RWPE2 (cell line): ENCODE measurements around the gene RBMXL3.

Experiments used
- ATAC-seq: fragments of 200-7000 bp; cut with Tn5 transposase; 3 replicates; pipeline ENCODE4 v1.9.1; 2021; ENCODE audit warnings: low read depth
- DNase-seq: peaks from one replicate; pipeline ENCODE4 v3.0.0-alpha.2; 2020; ENCODE audit warnings: low spot score
- H3K27ac ChIP-seq: fragments of 450-650 bp; 2 replicates; pipeline ENCODE4 v1.5.1; 2017; ENCODE audit warnings: mild to moderate bottlenecking; ENCODE audit not compliant: poor library complexity, severe bottlenecking
- H3K27me3 ChIP-seq: fragments of 250-450 bp; sonication (Bioruptor Pico); 2 replicates; pipeline ENCODE4 v1.5.1; 2021; ENCODE audit warnings: mild to moderate bottlenecking, moderate library complexity; ENCODE audit not compliant: insufficient read depth, poor library complexity, severe bottlenecking
- H3K36me3 ChIP-seq: fragments of 250-450 bp; sonication (Bioruptor Pico); 2 replicates; pipeline ENCODE4 v1.5.1; 2020; ENCODE audit warnings: low read depth, mild to moderate bottlenecking, moderate library complexity
- H3K4me1 ChIP-seq: fragments of 250-450 bp; sonication (Bioruptor Pico); 2 replicates; pipeline ENCODE4 v1.5.1; 2021; ENCODE audit warnings: mild to moderate bottlenecking, moderate library complexity; ENCODE audit not compliant: insufficient read depth, poor library complexity, severe bottlenecking
- H3K4me3 ChIP-seq: fragments of 250-450 bp; sonication (Bioruptor Pico); 2 replicates; pipeline ENCODE4 v1.5.1; 2021; ENCODE audit warnings: mild to moderate bottlenecking, moderate library complexity; ENCODE audit not compliant: severe bottlenecking
- H3K9me3 ChIP-seq: fragments of 250-450 bp; sonication (Bioruptor Pico); 2 replicates; pipeline ENCODE4 v1.5.1; 2021; ENCODE audit warnings: mild to moderate bottlenecking, moderate library complexity; ENCODE audit not compliant: severe bottlenecking
- TF ChIP-seq, protein P1 (sequence below): fragments of 450-650 bp; IDR thresholded peaks from one replicate; pipeline ENCODE4 v1.5.1; 2017; ENCODE audit warnings: mild to moderate bottlenecking, moderate library complexity; ENCODE audit not compliant: poor library complexity, severe bottlenecking

Gene RBMXL3

DNA sequence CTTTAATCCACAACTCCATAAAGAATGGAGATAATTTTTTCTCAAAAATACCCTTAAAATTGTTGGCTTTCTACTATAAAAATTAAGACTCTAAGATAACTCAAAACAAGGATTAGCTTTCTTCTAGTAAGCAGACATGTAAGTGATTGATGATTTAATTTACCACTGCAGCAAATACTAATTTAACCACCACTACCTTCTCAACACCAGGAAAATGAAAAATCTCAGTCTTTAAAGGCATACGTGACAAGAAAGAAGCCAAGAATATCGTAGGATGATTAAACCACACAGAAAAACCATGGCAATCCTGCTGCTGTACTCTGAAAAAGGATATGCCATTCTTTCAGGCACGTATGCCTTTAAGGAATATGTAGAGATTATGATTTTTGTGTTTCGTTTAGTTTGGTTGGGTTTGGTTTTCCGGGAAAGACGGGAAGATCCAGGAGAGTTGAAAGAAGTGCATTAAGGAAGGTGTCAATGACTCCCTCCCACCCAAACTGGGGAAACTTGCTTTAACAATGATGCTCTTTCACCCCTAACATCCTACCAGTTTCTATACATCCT lies 43.8 kb downstream of the RBMXL3 start:
- ATAC-seq (no peak), DNase-seq (no peak)
- Histone ChIP-seq H3K27ac (no peak overlapping the region), H3K4me1 (no peaks in the 10 kb centered on the region), H3K4me3 (no peak overlapping the region), H3K27me3 (peaks cover 32% of the 10 kb centered on the region), H3K36me3 (no peaks in the 10 kb centered on the region), H3K9me3 (no peaks in the 10 kb centered on the region)
- TF ChIP-seq, protein P1, sequence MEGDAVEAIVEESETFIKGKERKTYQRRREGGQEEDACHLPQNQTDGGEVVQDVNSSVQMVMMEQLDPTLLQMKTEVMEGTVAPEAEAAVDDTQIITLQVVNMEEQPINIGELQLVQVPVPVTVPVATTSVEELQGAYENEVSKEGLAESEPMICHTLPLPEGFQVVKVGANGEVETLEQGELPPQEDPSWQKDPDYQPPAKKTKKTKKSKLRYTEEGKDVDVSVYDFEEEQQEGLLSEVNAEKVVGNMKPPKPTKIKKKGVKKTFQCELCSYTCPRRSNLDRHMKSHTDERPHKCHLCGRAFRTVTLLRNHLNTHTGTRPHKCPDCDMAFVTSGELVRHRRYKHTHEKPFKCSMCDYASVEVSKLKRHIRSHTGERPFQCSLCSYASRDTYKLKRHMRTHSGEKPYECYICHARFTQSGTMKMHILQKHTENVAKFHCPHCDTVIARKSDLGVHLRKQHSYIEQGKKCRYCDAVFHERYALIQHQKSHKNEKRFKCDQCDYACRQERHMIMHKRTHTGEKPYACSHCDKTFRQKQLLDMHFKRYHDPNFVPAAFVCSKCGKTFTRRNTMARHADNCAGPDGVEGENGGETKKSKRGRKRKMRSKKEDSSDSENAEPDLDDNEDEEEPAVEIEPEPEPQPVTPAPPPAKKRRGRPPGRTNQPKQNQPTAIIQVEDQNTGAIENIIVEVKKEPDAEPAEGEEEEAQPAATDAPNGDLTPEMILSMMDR = no peak

DNA sequence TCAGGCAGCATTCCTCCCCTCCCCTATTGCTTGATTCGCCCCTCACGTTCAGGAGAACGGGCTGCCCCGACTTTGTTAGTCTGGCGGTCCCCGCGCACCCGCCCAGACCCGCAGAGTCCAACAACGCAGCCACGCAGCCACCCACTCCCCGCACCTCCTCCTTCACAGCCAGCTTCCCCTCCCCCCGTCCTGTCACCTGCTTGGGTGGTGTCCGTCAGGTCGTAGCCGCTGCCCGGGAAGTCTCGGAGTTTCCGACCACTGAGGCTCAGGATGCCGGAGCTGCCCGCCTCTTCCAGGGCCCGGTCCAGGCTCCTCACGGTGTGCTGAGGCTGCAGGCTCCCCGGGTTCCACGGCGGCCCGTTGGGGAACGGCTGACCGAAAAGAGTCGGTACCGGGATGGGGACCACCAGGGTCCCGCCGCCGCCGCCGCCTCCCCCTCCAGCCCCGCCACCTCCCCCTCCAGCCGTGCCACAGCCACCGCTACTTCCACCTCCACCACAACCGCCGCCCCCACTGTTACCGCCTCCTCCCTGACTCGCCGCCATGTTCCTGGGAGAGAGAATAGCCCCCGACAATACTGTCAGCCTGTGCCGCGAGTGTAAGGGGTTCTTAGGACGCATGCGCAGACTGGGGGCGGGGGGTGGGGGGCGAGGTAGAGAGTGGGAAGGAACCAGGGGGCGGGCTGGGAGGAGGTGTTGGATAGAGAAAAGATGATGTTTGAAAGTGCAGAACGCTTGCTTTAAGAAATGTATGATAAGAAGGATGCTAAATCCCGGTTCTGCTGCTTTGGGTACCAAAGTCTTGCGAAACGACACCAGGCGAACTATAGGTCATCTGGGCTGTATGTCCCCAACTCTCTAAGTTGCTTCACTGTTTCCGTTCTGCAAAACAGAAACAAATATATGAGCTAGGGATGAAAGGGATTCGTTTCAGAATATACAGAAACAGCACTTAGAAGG lies 44.6 kb downstream of the RBMXL3 start, which contains the start of gene LRCH2:
Gene LRCH2, minus strand, starts transcription at position 600 of the 959 bp plus-strand sequence. Its CDS starts 55 bp downstream, at position 545.
- Histone ChIP-seq H3K4me1 (no peaks in the 10 kb centered on the region), H3K27ac (no peak within 1 kb of the TSS), H3K27me3 (peaks cover 32% of the 10 kb centered on the region), H3K9me3 (no peaks in the 10 kb centered on the region), H3K36me3 (no peaks in the 10 kb centered on the region), H3K4me3 (no peak within 1 kb of the TSS)
- DNase-seq (no peak), ATAC-seq (no peak)
- TF ChIP-seq, protein P1 = no peak

- no peak overlapping the region for H3K27ac ChIP-seq
- H3K4me1 ChIP-seq = no peaks in the 10 kb centered on the region
- no peaks in the 10 kb centered on the region for H3K9me3 ChIP-seq
- no peaks in the 10 kb centered on the region for H3K36me3 ChIP-seq
- ATAC-seq = no peak
- DNase-seq = no peak
- peaks cover 32% of the 10 kb centered on the region for H3K27me3 ChIP-seq
- TF ChIP-seq, protein P1 = no peak
- H3K4me3 ChIP-seq = no peak overlapping the region
Measured at GRCh38 chrX:115234461-115234860, 45.3 kb downstream of the RBMXL3 start.

- ATAC-seq (no peak), DNase-seq (no peak)
- TF ChIP-seq, protein P1 = no peak
- Histone ChIP-seq H3K4me3 (no peak overlapping the region), H3K27ac (no peak overlapping the region), H3K27me3 (peaks cover 32% of the 10 kb centered on the region), H3K36me3 (no peaks in the 10 kb centered on the region), H3K4me1 (no peaks in the 10 kb centered on the region), H3K9me3 (no peaks in the 10 kb centered on the region)
Measured at GRCh38 chrX:115236560-115236959, 47.4 kb downstream of the RBMXL3 start.
